Osteocyte (in vitro differentiated cells): ENCODE data around the gene CASKIN1. TPM values are rescaled to one million over a fixed set of nuclear protein-coding genes. Genes with fewer than 3 reads are reported as not detected.
"Not testable (repeated sequence)": the region's sequence is repeated elsewhere in the genome, so short reads cannot be mapped to it uniquely, and the experiment has no call there.

ENCODE experiments used
- DNase-seq: peaks from one replicate; pipeline ENCODE4 v3.0.0; 2021; ENCODE audit warnings: mixed read lengths; ENCODE audit not compliant: unreplicated experiment; ENCODE audit errors: extremely low spot score
- H3K27ac Mint-ChIP-seq: one replicate; pipeline ENCODE4 v1.8.0; 2021; ENCODE audit warnings: mild to moderate bottlenecking, mixed read lengths; ENCODE audit not compliant: unreplicated experiment
- H3K27me3 Mint-ChIP-seq: one replicate; pipeline ENCODE4 v1.8.0; 2021; ENCODE audit warnings: mixed read lengths; ENCODE audit not compliant: unreplicated experiment
- H3K36me3 Mint-ChIP-seq: one replicate; pipeline ENCODE4 v1.8.0; 2021; ENCODE audit warnings: mixed read lengths; ENCODE audit not compliant: unreplicated experiment
- H3K4me1 Mint-ChIP-seq: one replicate; pipeline ENCODE4 v1.8.0; 2021; ENCODE audit warnings: mixed read lengths; ENCODE audit not compliant: unreplicated experiment
- H3K4me3 Mint-ChIP-seq: one replicate; pipeline ENCODE4 v1.8.0; 2021; ENCODE audit warnings: mild to moderate bottlenecking, moderate library complexity, mixed read lengths; ENCODE audit not compliant: unreplicated experiment
- H3K9me3 Mint-ChIP-seq: one replicate; pipeline ENCODE4 v1.8.0; 2021; ENCODE audit warnings: mixed read lengths; ENCODE audit not compliant: unreplicated experiment
- total RNA-seq: library from RNA; stranded (reverse); gene quantifications from 2 replicates; pipeline ENCODE4 v1.2.1, GENCODE V29; 2021
- TF ChIP-seq, protein P1 (sequence below): fragments of 200-600 bp; sonication (generic); IDR thresholded peaks from 2 replicates; pipeline ENCODE4 v1.5.0; 2021; ENCODE audit warnings: antibody characterized with exemption, mild to moderate bottlenecking, moderate library complexity

CASKIN1 gene
- total RNA-seq, 1 donor from 2014 or later: 2.4 TPM

DNA sequence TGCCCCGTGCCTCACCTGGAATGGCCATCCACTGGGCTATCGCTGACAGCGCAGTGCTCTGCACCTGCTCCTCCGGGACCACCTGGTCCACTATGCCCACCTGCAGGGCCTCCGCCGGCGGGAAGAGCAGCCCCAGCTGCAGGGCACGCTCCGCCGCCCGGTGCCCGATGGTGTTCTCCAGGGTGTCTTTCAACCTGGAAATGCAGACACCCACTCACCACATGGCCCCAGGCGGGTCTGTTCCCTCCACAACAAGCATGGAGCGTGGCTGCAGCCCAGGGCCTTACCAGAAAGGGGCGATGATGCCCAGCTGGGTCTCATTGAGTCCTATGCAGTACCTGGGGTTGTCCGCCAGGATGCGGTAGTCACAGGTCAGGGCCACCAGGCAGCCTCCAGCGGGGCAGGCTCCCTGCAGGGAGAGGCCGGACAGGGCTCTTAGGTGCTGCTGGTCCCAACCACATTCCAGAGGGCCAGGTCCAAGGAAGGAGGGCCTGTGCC lies 46.7 kb upstream of the CASKIN1 start:
- H3K27ac Mint-ChIP-seq: no peak overlapping the region

GRCh38 chr16:2242598-2242997 lies 46.2 kb upstream of the CASKIN1 start:
- no peak for DNase-seq
- H3K27me3 Mint-ChIP-seq: no peaks in the 10 kb centered on the region
- no peak overlapping the region for H3K27ac Mint-ChIP-seq

More for the DNA sequence above, 46.7 kb upstream of the CASKIN1 start:
- Mint-ChIP-seq H3K9me3 (no peaks in the 10 kb centered on the region), H3K27me3 (no peaks in the 10 kb centered on the region), H3K4me1 (no peaks in the 10 kb centered on the region), H3K36me3 (peaks cover 14% of the 10 kb centered on the region), H3K4me3 (no peak overlapping the region)
- DNase-seq: no peak
- TF ChIP-seq, protein P1, sequence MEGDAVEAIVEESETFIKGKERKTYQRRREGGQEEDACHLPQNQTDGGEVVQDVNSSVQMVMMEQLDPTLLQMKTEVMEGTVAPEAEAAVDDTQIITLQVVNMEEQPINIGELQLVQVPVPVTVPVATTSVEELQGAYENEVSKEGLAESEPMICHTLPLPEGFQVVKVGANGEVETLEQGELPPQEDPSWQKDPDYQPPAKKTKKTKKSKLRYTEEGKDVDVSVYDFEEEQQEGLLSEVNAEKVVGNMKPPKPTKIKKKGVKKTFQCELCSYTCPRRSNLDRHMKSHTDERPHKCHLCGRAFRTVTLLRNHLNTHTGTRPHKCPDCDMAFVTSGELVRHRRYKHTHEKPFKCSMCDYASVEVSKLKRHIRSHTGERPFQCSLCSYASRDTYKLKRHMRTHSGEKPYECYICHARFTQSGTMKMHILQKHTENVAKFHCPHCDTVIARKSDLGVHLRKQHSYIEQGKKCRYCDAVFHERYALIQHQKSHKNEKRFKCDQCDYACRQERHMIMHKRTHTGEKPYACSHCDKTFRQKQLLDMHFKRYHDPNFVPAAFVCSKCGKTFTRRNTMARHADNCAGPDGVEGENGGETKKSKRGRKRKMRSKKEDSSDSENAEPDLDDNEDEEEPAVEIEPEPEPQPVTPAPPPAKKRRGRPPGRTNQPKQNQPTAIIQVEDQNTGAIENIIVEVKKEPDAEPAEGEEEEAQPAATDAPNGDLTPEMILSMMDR: no peak

DNA sequence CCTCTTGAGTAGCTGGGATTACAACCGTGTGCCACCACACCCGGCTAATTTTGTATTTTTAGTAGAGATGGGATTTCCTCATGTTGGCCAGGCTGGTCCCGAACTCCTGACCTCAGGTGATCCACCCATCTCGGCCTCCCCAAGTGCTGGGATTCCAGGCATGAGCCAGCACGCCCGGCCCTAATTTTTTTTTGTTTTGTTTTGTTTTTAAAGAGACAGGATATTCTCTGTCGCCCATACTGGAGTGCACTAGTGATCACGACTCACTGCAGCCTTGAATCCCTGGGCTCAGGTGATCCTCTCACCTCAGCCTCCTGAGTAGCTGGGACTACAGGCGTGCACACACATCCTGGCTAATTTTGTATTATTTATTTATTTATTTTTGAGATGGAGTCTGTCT lies 43.9 kb upstream of the CASKIN1 start:
- H3K27me3 Mint-ChIP-seq, H3K27ac Mint-ChIP-seq, DNase-seq, H3K4me3 Mint-ChIP-seq, H3K9me3 Mint-ChIP-seq, H3K36me3 Mint-ChIP-seq, H3K4me1 Mint-ChIP-seq: not testable (repeated sequence)

More at GRCh38 chr16:2242598-2242997, 46.2 kb upstream of the CASKIN1 start:
- Mint-ChIP-seq H3K4me1 (no peaks in the 10 kb centered on the region), H3K4me3 (no peak overlapping the region), H3K36me3 (peaks cover 12% of the 10 kb centered on the region), H3K9me3 (no peaks in the 10 kb centered on the region)
- TF ChIP-seq, protein P1: no peak

DNA sequence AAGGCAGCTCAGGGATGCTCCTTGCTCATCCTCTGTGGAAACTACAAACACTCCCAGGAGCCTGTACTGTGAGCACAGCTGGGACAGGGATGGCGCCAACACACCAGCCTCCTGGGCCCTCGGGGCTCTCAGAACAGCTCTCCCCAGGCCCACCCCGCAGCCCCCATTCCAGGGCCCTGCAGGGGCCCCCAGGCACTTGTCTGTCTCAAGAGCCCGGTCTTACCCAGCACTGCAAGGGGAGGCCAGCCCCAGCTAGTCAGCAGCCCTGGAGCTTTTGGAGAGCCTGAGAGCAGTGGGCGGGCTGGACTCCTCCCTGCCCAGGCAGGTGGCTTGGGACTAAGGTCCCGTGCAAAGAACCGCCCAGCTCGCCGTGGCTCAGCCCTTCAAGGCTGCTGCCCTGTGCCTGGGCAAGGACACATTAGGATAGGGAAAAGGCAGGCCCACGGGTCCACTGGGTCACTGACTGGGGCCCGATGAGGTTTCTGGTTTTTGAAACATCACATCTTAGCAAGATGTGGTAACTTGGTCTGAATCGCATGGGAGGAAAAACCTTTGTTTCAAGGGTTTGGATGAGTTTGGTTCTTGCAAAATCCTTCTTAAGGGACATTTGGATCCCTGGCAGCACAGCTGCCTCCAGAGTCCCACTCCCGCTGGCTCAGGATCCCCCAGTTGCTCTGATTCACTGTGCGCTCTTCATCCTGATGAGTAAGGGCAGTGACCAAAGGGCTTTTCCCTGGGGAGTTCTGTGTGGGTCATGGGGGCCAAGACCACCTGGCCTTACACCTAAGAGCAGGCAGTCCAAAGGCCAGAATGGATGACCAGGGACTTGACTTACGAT lies 42.7 kb upstream of the CASKIN1 start:
- H3K27ac Mint-ChIP-seq: peak overlapping the region; percentile 56
- peaks cover 7% of the 10 kb centered on the region for H3K36me3 Mint-ChIP-seq
- no peak for DNase-seq
- no peak overlapping the region for H3K4me3 Mint-ChIP-seq
- H3K9me3 Mint-ChIP-seq: no peaks in the 10 kb centered on the region
- peaks cover 2% of the 10 kb centered on the region for H3K4me1 Mint-ChIP-seq
- H3K27me3 Mint-ChIP-seq: no peaks in the 10 kb centered on the region
- TF ChIP-seq, protein P1: no peak

DNA sequence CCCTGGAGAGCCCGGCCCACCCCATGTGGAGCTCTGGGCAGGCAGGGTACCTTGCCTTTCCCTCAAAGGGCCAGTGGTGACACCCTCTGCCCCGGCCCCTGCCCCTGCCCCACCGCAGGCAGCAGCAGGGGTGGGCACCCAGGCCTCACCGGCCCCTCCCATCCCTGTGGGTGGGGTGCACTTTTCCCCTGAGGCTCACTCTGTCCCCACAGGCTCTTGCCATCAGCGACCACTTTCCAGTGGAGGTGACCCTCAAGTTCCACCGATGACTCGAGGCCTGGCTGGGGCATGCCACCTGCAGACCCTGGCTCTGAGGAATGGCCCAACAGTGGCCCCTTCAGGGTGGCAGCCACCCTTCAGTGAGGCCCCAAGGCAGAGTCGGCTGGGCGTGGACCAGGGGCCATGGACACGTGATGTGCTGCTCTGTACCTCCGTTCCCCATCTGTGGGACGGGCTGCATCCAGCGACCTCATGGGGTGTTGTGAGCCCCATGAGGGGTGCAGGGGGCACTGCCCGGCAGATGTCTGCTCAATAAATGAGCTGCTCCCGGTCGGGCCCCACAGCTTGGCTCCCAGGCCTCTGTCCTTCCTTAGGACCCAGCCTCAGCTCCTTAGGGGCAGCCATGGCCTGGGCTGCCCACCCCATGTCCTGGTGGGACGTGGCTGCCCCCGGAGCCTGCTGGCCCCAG lies 41.9 kb upstream of the CASKIN1 start:
- Mint-ChIP-seq H3K4me1 (peaks cover 2% of the 10 kb centered on the region), H3K27ac (no peak overlapping the region), H3K36me3 (peaks cover 7% of the 10 kb centered on the region), H3K27me3 (no peaks in the 10 kb centered on the region), H3K4me3 (no peak overlapping the region), H3K9me3 (no peaks in the 10 kb centered on the region)
- DNase-seq: no peak
- TF ChIP-seq, protein P1: no peak
